WTC11 (cell line): ENCODE results near the gene QTRT2. TPM values are rescaled to one million over a fixed set of nuclear protein-coding genes. Genes with fewer than 3 reads are reported as not detected.

Experiments used
- total RNA-seq: library from RNA; stranded (reverse); gene quantifications from 3 replicates; pipeline ENCODE4 v1.2.3, GENCODE V29; 2021

Gene QTRT2
- total RNA-seq, 1 experiment from 2014 or later: 40.0 TPM

Other genes with a start within 250 kb of the QTRT2 start
- gene GRAMD1C, start 217.9 kb upstream of the QTRT2 start, total RNA-seq: 2.6 to 3.5 TPM (median 2.8 TPM) in 3 replicates
- gene ZDHHC23, start 108.7 kb upstream of the QTRT2 start, total RNA-seq: 16.1 to 19.2 TPM (median 17.9 TPM) in 3 replicates
- gene CCDC191, start 211 bp upstream of the QTRT2 start, total RNA-seq: 1.6 to 1.7 TPM (median 1.7 TPM) in 3 replicates
- gene DRD3, start 122.3 kb downstream of the QTRT2 start, total RNA-seq: 0.11 to 0.27 TPM (median 0.17 TPM) in 3 replicates
- gene ZNF80, start 180.8 kb downstream of the QTRT2 start, total RNA-seq: not detected in 3 replicates
- 0.04 to 0.07 TPM (median 0.05 TPM) in 3 replicates for gene TIGIT, start 237.3 kb downstream of the QTRT2 start, total RNA-seq